Activated CD4-positive, alpha-beta T cell treated with anti-CD3 and anti-CD28 coated beads, Interleukin-2, amount 10 ng/mL, durations not matched to agents 7 days and 5 days (primary cell): ENCODE results near the gene ACER3. TPM values are rescaled to one million over a fixed set of nuclear protein-coding genes. Genes with fewer than 3 reads are reported as not detected.
"Not testable (repeated sequence)": the region's sequence is repeated elsewhere in the genome, so short reads cannot be mapped to it uniquely, and the experiment has no call there.

Experiments
- CTCF ChIA-PET: fragments of 350-600 bp; sonication (Branson Sonifier 250); formaldehyde crosslinking; loops from one replicate; lab custom pipeline; 2021; ENCODE audit warnings: antibody characterized with exemption; lab: Charles Lee
- POLR2A ChIA-PET: fragments of 350-600 bp; sonication (Branson Sonifier 250); formaldehyde crosslinking; loops from one replicate; lab custom pipeline; 2021; ENCODE audit warnings: antibody characterized with exemption; lab: Charles Lee
- DNase-seq: peaks from one replicate; pipeline ENCODE4 v3.0.0-alpha.2; 2020
- H3K27ac Mint-ChIP-seq: one replicate; pipeline ENCODE4 v1.8.0; 2021; ENCODE audit warnings: mild to moderate bottlenecking, moderate library complexity, mixed read lengths
- H3K27me3 Mint-ChIP-seq: one replicate; pipeline ENCODE4 v1.8.0; 2021; ENCODE audit warnings: mixed read lengths
- H3K36me3 Mint-ChIP-seq: one replicate; pipeline ENCODE4 v1.8.0; 2021; ENCODE audit warnings: low read depth, mixed read lengths
- H3K4me1 Mint-ChIP-seq: one replicate; pipeline ENCODE4 v1.8.0; 2021; ENCODE audit warnings: mixed read lengths
- H3K4me3 Mint-ChIP-seq: one replicate; pipeline ENCODE4 v1.8.0; 2021; ENCODE audit warnings: mild to moderate bottlenecking, moderate library complexity, mixed read lengths
- H3K9me3 Mint-ChIP-seq: one replicate; pipeline ENCODE4 v1.8.0; 2021; ENCODE audit warnings: mixed read lengths
- total RNA-seq, 2 experiments: library from RNA; stranded (reverse); gene quantifications; one replicate each; pipeline ENCODE4 v1.2.3, GENCODE V29; 2021

ACER3 gene
- total RNA-seq, 2 experiments from 2014 or later: 10.7 to 12.5 TPM

DNA sequence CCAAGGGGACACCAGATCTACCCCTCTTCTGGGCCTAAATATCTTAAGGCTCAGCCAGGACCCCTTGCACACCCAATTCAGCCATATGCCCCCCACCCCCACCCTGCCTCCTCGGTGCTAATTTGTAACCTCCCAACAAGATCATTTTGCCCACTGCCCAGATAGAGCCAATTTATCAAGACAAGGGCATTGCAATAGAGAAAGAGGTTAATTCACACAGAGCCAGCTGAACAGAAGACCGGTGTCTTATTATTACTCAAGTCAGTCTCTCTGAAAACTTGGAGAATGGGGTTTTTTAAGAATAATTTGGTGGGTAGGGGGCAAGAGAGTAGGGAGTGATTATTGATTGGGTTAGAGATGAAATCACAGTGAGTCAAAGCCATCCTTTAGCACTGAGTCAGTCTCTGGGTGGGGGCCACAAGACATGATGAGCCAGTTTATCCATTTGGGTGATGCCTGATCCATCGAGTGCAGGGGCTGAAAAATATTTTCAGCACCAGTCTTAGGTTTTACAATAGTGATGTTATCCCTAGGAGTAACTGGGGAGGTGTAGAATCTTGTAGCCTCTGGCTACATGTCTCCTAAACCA lies 196.2 kb downstream of the ACER3 start:
- peaks cover 3% of the 10 kb centered on the region for H3K9me3 Mint-ChIP-seq
- H3K27me3 Mint-ChIP-seq: peaks cover 16% of the 10 kb centered on the region
- ChIA-PET POLR2A (no interaction called here), CTCF (interaction anchor here (0.9 to 1.1 kb wide), 2 partner anchors 10 to 34 kb away, joined by 3 read pairs; no protein-coding TSS in a partner anchor)
- DNase-seq: no peak
- H3K4me3 Mint-ChIP-seq: no peak overlapping the region
- H3K27ac Mint-ChIP-seq: no peak overlapping the region
- no peaks in the 10 kb centered on the region for H3K4me1 Mint-ChIP-seq
- H3K36me3 Mint-ChIP-seq: no peaks in the 10 kb centered on the region

DNA sequence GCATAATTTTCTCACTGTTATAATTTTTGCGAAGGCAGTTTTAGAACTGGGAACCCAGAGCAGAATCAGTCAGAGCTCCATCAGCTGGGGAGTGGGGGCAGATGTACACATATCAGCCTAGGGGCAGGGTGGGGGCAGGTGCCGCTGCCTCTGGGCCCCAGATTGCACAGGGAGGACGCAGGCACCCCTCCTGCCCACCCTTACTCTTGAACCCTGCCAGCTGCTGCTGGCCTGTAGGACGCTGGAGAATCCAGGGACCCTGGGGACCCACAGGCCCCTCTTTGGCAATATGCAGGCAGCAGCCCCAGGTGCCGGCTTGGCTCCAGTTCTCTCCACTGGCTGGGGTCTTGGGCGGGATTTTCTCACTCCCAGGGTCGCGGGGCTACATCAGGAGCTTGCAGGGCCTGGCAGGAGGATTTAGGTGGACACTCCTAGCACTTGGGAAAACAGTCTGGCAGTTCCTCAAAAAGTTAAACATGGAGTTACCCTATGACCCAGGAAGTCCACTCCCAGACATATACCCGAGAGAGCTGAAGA lies 197.3 kb downstream of the ACER3 start:
- Mint-ChIP-seq H3K4me3 (no peak overlapping the region), H3K36me3 (no peaks in the 10 kb centered on the region), H3K27me3 (peaks cover 21% of the 10 kb centered on the region), H3K4me1 (no peaks in the 10 kb centered on the region), H3K27ac (no peak overlapping the region), H3K9me3 (peaks cover 3% of the 10 kb centered on the region)
- CTCF ChIA-PET: interaction anchor here (0.6 kb wide), 1 partner anchor 375 kb away, joined by 3 read pairs; no protein-coding TSS in a partner anchor
- POLR2A ChIA-PET: no interaction called here
- no peak for DNase-seq

DNA sequence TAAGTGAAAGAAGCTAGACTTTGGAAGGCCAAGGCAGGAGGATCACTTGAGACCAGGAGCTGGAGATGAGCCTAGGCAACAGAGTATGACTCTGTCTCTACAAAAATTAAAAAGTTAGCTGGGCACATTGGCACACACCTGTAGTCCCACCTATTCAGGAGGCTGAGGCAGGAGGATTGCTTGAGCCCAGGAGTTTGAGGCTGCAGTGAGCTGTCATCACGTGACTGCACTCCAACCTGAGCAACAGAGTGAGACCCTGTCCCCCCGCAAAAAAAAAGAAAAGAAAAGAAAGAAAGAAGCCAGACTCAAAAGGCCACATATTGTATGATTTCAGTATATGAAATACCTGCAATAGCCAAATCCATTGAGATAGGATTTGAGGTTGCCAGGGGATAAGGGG lies 198.2 kb downstream of the ACER3 start:
- Mint-ChIP-seq H3K27me3 (peaks cover 21% of the 10 kb centered on the region), H3K36me3 (no peaks in the 10 kb centered on the region), H3K9me3 (peaks cover 3% of the 10 kb centered on the region), H3K4me3 (no peak overlapping the region), H3K27ac (no peak overlapping the region), H3K4me1 (no peaks in the 10 kb centered on the region)
- ChIA-PET CTCF (no interaction called here), POLR2A (no interaction called here)
- DNase-seq: no peak

DNA sequence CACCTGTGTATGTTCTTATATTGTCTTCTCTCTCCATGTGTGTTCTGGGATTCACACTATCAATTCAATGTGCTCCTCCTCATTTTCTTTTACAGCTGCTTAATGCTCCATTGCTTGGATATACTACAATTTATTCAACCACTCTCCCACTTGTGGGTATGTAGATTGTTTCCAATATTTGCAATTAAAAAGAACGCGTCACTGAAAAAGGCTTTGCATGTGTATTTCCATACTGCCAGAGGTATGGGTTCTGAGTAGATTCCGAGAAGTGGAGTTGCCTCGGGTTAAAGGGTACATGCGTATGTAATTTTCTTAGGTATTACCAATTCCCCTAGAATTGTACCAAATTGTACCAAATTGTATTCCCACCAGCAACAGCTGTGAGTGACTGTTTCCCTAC lies 199.1 kb downstream of the ACER3 start:
- no peaks in the 10 kb centered on the region for H3K36me3 Mint-ChIP-seq
- H3K4me3 Mint-ChIP-seq: no peak overlapping the region
- H3K27ac Mint-ChIP-seq: no peak overlapping the region
- no peak for DNase-seq
- peaks cover 3% of the 10 kb centered on the region for H3K9me3 Mint-ChIP-seq
- H3K4me1 Mint-ChIP-seq: no peaks in the 10 kb centered on the region
- POLR2A ChIA-PET: no interaction called here
- CTCF ChIA-PET: interaction anchor here (0.6 kb wide), 1 partner anchor 1341 kb away, joined by 4 read pairs; no protein-coding TSS in a partner anchor
- peaks cover 23% of the 10 kb centered on the region for H3K27me3 Mint-ChIP-seq

DNA sequence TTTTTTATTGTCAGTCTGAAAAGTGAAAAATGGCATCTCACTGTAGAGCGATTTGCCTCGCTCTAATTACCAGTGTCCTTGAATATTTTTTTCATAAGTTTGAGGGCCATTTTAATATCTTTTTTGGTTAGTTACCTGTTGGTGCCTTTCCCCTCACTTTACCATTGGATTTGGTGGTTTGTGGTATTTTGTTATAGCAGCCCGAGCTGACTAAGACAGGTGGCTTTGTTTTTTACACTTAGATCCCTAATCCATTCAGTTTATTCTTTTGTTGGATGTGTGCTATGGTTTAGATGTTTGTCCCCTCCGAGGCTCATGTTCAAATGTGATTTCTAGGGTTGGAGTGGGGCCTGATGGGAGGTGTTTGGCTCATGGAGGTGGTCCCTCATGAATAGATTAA lies 199.5 kb downstream of the ACER3 start:
- Mint-ChIP-seq H3K4me1 (no peaks in the 10 kb centered on the region), H3K27me3 (peaks cover 26% of the 10 kb centered on the region), H3K27ac (no peak overlapping the region), H3K36me3 (no peaks in the 10 kb centered on the region), H3K9me3 (peaks cover 3% of the 10 kb centered on the region), H3K4me3 (no peak overlapping the region)
- DNase-seq: no peak
- CTCF ChIA-PET: interaction anchor here (0.6 kb wide), 1 partner anchor 1341 kb away, joined by 4 read pairs; no protein-coding TSS in a partner anchor
- POLR2A ChIA-PET: no interaction called here

DNA sequence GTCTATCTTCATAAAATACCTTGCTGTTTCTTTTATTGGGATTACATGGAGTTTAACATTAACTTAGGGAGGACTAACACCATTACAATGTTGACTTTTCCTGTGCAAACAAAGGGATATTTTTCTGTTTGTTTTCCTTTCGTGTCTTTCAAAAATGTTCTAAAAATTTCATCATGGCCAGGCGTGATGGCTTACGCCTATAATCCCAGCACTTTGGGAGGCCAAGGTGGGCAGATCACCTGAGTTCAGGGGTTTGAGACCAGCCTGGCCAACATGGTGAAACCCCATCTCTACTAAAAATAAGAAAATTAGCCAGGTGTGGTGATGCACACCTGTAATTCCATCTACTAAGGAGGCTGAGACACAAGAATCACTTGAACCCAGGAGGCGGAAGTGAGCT lies 200.5 kb downstream of the ACER3 start:
- H3K4me3 Mint-ChIP-seq: not testable (repeated sequence)
- CTCF ChIA-PET: interaction anchor here (0.9 kb wide), 1 partner anchor 13 kb away, joined by 3 read pairs; no protein-coding TSS in a partner anchor

DNA sequence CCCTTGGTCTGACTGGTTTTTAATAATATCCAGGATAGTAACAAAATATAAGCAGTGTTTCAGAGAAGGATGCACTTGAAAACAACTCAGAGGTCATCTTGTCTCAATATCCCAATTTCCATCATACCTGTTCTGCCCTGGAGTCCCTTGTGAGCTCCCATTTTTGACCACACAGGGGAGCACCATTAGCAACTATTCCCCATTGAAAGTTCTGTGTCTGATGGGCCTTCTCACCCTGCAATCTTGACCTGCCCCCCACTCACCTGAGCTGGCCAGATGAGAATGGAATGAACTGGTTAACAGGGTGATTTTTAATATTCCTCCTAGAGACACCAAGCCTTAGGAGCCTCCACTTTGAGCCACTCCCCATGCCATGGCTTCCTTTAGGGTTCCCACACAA lies 202.2 kb downstream of the ACER3 start:
- POLR2A ChIA-PET: no interaction called here

More for the DNA sequence above, 200.5 kb downstream of the ACER3 start:
- H3K36me3 Mint-ChIP-seq, H3K27ac Mint-ChIP-seq, H3K9me3 Mint-ChIP-seq, H3K4me1 Mint-ChIP-seq, DNase-seq, POLR2A ChIA-PET: not testable (repeated sequence)
- peaks cover 30% of the 10 kb centered on the region for H3K27me3 Mint-ChIP-seq

DNA sequence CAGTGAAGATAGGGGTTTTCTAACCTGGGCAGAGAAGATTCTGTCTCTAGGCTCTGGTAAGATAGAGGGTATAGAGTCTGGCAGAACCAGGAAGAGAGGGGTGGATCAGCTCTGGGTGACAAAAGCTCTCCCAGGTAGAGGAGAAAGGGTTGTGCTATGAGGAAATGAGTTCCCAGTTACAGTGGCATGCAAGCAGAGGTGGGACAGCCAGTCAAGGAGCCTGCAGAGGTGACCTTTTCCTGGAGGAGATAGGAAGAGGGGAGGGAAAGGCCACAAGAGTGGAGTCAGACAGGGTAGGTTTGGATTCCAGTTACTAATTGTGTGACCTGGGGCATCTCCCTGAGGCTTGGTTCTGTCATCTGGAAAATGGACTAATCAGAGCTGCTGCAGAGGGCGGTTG lies 202.7 kb downstream of the ACER3 start:
- POLR2A ChIA-PET: no interaction called here
- peaks cover 6% of the 10 kb centered on the region for H3K4me1 Mint-ChIP-seq
- no peaks in the 10 kb centered on the region for H3K9me3 Mint-ChIP-seq
- H3K36me3 Mint-ChIP-seq: no peaks in the 10 kb centered on the region
- H3K27me3 Mint-ChIP-seq: peaks cover 30% of the 10 kb centered on the region
- no peak overlapping the region for H3K4me3 Mint-ChIP-seq
- CTCF ChIA-PET: interaction anchor here (0.8 to 3.1 kb wide), 6 partner anchors 10 to 384 kb away, joined by 3 to 12 read pairs (median 3); no protein-coding TSS in a partner anchor
- no peak overlapping the region for H3K27ac Mint-ChIP-seq
- no peak for DNase-seq

More for the DNA sequence above, 202.2 kb downstream of the ACER3 start:
- DNase-seq: no peak
- H3K27me3 Mint-ChIP-seq: peaks cover 30% of the 10 kb centered on the region
- H3K4me3 Mint-ChIP-seq: no peak overlapping the region
- H3K4me1 Mint-ChIP-seq: peaks cover 6% of the 10 kb centered on the region
- CTCF ChIA-PET: interaction anchor here (0.9 to 3.1 kb wide), 4 partner anchors 10 to 385 kb away, joined by 3 to 12 read pairs (median 4); no protein-coding TSS in a partner anchor
- no peaks in the 10 kb centered on the region for H3K36me3 Mint-ChIP-seq
- no peak overlapping the region for H3K27ac Mint-ChIP-seq
- H3K9me3 Mint-ChIP-seq: no peaks in the 10 kb centered on the region

DNA sequence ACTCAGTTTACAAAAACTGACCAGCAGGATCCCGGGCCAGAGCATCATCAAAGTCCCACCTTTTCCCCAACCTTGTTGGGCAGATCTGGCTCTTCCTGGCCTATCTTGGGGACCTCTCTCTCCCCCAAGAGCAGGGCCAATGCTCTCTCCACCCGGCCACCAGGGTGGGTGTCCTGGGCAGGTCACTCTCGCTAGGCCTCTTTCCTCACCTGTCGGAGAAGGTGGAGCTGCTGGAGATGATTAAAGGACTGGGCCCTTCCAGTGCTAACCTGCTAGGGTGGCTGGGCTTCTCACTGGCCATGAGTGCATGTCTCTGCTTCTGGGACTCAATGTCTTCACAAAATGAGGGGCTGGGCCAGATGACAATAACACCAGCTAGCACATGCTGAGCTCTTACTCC lies 203.1 kb downstream of the ACER3 start:
- CTCF ChIA-PET: interaction anchor here (0.8 to 3.1 kb wide), 5 partner anchors 11 to 384 kb away, joined by 3 to 12 read pairs (median 3); no protein-coding TSS in a partner anchor

DNA sequence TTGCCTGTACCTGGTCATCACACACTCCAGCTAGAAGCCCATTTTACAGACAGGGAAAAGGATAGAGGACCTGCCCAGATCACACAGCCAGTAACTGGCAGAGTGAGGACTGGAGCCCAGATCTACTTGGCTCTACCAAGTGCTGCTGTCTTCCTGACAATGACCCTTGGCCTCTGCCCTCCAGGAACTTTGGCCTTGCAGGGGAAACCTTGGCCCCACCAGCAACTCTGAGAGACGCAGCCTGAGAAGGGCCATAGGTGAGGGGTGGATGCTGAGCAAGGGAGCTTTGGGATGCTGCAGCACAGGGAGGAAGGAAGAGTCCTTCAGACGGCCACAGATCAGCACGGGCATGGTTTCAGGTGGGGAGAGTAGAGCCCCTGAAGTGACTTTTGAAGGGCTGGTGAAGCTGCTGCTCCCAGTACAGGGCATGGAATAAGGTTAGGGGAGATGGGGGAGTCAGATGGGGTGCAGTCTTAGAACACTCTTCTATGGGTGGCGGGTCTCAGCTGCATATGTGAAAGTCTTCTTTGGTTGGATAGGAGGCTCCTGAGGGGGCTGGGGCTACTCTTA lies 204.0 kb downstream of the ACER3 start:
- CTCF ChIA-PET: interaction anchor here (1.3 to 3.1 kb wide), 3 partner anchors 12 to 26 kb away, joined by 4 to 12 read pairs (median 10); no protein-coding TSS in a partner anchor
- no peak for DNase-seq
- Mint-ChIP-seq H3K4me3 (no peak overlapping the region), H3K9me3 (no peaks in the 10 kb centered on the region), H3K36me3 (no peaks in the 10 kb centered on the region), H3K4me1 (peaks cover 6% of the 10 kb centered on the region), H3K27ac (no peak overlapping the region), H3K27me3 (peaks cover 29% of the 10 kb centered on the region)
- POLR2A ChIA-PET: no interaction called here

More for the DNA sequence above, 203.1 kb downstream of the ACER3 start:
- no peak overlapping the region for H3K27ac Mint-ChIP-seq
- POLR2A ChIA-PET: no interaction called here
- H3K36me3 Mint-ChIP-seq: no peaks in the 10 kb centered on the region
- peaks cover 30% of the 10 kb centered on the region for H3K27me3 Mint-ChIP-seq
- no peak for DNase-seq
- no peak overlapping the region for H3K4me3 Mint-ChIP-seq
- peaks cover 6% of the 10 kb centered on the region for H3K4me1 Mint-ChIP-seq
- no peaks in the 10 kb centered on the region for H3K9me3 Mint-ChIP-seq

DNA sequence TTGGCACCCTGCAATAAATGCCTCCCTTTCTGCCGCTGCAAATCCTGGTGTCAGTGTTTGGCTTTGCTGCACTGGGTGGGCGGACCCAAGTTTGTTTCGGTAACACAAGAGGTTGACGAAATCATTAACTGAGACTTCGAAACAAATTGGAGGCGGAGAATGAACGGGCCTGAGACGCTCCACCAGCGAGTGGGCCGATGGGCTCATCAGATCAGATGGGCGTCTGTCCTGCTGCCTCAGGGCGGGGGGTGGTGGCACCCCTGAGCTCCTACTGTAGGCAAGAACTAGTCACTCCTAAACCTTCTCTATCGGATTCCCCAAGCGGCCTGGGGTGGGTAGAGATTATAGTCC lies 205.1 kb downstream of the ACER3 start:
- Mint-ChIP-seq H3K36me3 (no peaks in the 10 kb centered on the region), H3K9me3 (no peaks in the 10 kb centered on the region), H3K27ac (peak overlapping the region; percentile 54), H3K27me3 (peaks cover 21% of the 10 kb centered on the region), H3K4me1 (peaks cover 6% of the 10 kb centered on the region), H3K4me3 (peak overlapping the region; percentile 76)
- POLR2A ChIA-PET: no interaction called here
- no peak for DNase-seq
- CTCF ChIA-PET: interaction anchor here (1.1 to 2.4 kb wide), 4 partner anchors 9 to 25 kb away, joined by 3 to 10 read pairs (median 4); no protein-coding TSS in a partner anchor

DNA sequence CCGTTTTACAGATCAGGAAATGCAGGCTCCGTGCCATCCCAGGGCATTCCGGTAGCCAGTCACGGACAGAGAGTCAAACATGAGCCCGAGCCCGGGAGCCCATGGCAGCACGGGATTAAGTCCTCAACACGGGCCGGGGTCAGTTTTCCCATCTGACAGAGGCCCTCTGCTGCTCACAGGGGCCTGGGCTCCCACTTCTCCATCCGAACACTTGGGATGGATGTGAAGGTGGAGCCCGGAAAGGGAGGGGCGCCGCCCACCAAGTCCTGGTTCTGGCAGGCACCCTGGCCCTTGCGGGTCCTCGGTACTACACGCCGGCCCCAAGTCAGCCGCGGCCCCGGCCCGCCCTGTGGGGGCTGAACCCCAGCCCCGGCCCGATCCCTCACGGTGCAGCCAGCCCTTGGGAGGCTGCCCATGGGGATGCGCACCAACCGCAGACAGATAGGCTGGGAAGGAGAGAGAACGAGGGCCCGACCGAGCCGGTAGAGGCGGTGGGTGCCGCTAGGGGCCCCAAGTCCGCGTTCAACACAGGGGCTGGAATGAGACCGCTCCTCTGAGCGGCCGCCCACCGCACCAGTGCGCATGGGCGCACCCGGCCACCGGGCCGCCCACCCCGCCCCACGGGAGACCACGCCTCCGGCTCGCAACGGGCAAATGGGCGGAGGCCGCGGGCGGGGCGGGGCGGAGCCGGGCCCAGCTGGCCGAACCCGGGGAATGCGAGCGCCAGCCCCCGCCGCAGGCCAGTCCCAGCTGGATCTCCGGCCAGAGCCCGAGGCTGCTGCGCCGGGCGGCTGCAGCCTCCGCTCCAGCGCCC lies 205.7 kb downstream of the ACER3 start, which contains the start of gene CAPN5:
Gene CAPN5 (plus strand): TSS at position 743 of the 814 bp plus-strand sequence. CDS start 17,916 bp downstream, outside the sequence.
- CTCF ChIA-PET: interaction anchor here (0.8 to 2.4 kb wide), 4 partner anchors 8 to 25 kb away, joined by 3 to 10 read pairs (median 4); no protein-coding TSS in a partner anchor
- peak within 1 kb of the TSS; percentile 76 for H3K4me3 Mint-ChIP-seq
- H3K27ac Mint-ChIP-seq: peak within 1 kb of the TSS; percentile 54
- no peaks in the 10 kb centered on the region for H3K9me3 Mint-ChIP-seq
- H3K4me1 Mint-ChIP-seq: peaks cover 6% of the 10 kb centered on the region
- POLR2A ChIA-PET: no interaction called here
- H3K36me3 Mint-ChIP-seq: no peaks in the 10 kb centered on the region
- H3K27me3 Mint-ChIP-seq: peaks cover 18% of the 10 kb centered on the region
- peak; percentile 81 for DNase-seq
